Measurements from ENCODE around the gene KASH5. TPM values are rescaled to one million over a fixed set of nuclear protein-coding genes. Genes with fewer than 3 reads are reported as not detected.
"Not testable (repeated sequence)": the region's sequence is repeated elsewhere in the genome, so short reads cannot be mapped to it uniquely, and the experiment has no call there.

The KASH5 gene
- total and polyA plus RNA-seq, 11 donors = not detected

DNA sequence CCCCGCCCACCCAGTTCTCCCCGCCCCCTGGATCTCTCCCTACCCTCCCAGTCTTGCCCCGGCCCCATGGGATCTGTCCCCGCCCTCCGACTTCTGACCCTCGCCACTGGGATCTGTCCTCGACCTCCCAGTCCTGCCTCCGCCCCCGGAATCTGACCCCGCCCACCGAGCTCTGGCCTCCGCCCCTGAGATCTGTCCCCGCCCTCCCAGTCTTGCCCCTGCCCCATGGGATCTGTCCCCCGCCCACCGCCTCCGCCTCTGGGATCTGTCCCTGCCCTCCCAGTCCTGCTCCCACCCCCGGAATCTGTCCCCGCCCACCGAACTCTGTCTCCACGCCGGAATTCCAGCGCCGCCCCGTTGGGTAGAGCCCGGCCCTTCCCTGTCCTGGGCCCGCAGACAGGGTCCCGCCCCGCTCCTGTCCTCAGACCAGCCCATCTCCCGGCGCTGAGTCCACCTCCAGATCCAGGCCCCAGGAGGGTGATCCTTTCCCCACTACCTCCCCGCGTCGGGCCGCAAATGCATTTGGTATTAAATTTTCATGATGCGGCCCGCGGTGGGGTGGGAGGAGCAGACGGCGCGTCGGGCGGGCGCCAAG lies 54.8 kb downstream of the KASH5 start:
- H3K27ac ChIP-seq = peak overlapping the region; percentile 54 to 95 (median 88)
- 2 to 4% (median 2%) methylated on average over 27 to 43 of the region's 43 CpGs for WGBS, 4 donors
- intact Hi-C loops (cut with DNase I) = loop anchor here (1.0 to 10.0 kb wide), 13 partner anchors 8 to 234 kb away; partner anchors contain the start of genes DKKL1 (in 1 of the 10), PIH1D1 (in 1 of the 10) and PRMT1 (in 1 of the 10)
- peak overlapping the region; percentile 55 to 79 (median 69) for H3K4me3 ChIP-seq
- DNase-seq (peak; percentile 95 to 98 (median 97)), ATAC-seq (peak; percentile 61 to 84 (median 82))
- peaks cover 0 to 44% (median 32%) of the 10 kb centered on the region in 9 donors for H3K27me3 ChIP-seq
- peak in 1 of 2 donors; percentile 21 for TF ChIP-seq POLR2A (IDR thresholded peaks at IDR 0.05)
- TF ChIP-seq, protein P1, sequence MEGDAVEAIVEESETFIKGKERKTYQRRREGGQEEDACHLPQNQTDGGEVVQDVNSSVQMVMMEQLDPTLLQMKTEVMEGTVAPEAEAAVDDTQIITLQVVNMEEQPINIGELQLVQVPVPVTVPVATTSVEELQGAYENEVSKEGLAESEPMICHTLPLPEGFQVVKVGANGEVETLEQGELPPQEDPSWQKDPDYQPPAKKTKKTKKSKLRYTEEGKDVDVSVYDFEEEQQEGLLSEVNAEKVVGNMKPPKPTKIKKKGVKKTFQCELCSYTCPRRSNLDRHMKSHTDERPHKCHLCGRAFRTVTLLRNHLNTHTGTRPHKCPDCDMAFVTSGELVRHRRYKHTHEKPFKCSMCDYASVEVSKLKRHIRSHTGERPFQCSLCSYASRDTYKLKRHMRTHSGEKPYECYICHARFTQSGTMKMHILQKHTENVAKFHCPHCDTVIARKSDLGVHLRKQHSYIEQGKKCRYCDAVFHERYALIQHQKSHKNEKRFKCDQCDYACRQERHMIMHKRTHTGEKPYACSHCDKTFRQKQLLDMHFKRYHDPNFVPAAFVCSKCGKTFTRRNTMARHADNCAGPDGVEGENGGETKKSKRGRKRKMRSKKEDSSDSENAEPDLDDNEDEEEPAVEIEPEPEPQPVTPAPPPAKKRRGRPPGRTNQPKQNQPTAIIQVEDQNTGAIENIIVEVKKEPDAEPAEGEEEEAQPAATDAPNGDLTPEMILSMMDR (IDR thresholded peaks at IDR 0.05) = no peak
- H3K4me1 ChIP-seq = peaks cover 0 to 20% (median 2%) of the 10 kb centered on the region in 12 donors
- H3K9me3 ChIP-seq = no peaks in the 10 kb centered on the region
- H3K36me3 ChIP-seq = peaks cover 0 to 10% (median 3%) of the 10 kb centered on the region in 9 donors

DNA sequence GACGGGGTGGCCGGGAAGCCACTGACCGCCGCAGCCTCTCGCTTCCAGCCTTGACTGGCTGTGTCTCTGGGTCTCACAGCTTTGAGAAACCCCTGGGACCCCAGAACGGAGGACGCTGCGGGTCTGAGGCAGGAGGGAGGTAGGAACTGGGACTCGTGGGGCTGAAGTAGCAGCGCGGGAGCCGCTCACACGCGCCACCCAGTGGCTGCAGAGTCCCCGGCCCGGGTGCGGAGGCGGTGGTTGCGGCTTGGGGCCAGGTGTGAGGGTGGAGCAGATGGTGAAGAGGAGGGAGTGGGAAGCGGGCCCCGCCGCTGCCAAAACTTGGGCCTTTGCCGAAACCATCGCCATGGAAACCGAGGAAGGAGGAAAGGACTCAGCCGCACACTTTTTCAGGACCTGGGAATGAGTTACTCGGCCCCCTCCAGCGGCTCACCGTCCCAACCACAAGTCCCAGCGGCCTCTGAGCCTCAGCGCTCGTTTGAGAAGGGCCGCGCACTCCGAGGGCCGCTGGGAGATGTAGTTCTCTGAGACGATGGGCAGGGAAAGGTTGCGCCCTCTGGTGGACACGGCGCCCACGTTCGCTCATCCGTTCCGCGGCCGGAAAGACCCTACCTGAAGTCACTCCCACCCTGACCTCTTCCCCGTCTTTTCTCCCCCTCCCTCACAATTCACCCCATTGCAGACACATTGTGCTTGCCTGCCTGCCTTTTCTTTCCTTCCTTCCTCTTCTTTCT lies 55.5 kb downstream of the KASH5 start:
- H3K27ac ChIP-seq = peak overlapping the region; percentile 54 to 95 (median 88)
- peaks cover 0 to 17% (median 5%) of the 10 kb centered on the region in 9 donors for H3K36me3 ChIP-seq
- H3K4me3 ChIP-seq = peak overlapping the region; percentile 55 to 79 (median 69)
- intact Hi-C loops (cut with DNase I) = loop anchor here (1.0 to 10.0 kb wide), 12 partner anchors 8 to 234 kb away; partner anchors contain the start of genes DKKL1 (in 1 of the 10), PIH1D1 (in 1 of the 10) and PRMT1 (in 1 of the 10)
- TF ChIP-seq POLR2A (IDR thresholded peaks at IDR 0.05) = no peak
- TF ChIP-seq, protein P1 (IDR thresholded peaks at IDR 0.05) = peak; percentile 72 to 93 (median 80)
- 0% methylated on average over 21 to 47 of the region's 47 CpGs for WGBS, 4 donors
- ATAC-seq (peak; percentile 89 to 94 (median 90)), DNase-seq (peak; percentile 95 to 98 (median 95))
- H3K27me3 ChIP-seq = peaks cover 0 to 38% (median 26%) of the 10 kb centered on the region in 9 donors
- no peaks in the 10 kb centered on the region for H3K9me3 ChIP-seq
- H3K4me1 ChIP-seq = peaks cover 0 to 20% (median 2%) of the 10 kb centered on the region in 12 donors

DNA sequence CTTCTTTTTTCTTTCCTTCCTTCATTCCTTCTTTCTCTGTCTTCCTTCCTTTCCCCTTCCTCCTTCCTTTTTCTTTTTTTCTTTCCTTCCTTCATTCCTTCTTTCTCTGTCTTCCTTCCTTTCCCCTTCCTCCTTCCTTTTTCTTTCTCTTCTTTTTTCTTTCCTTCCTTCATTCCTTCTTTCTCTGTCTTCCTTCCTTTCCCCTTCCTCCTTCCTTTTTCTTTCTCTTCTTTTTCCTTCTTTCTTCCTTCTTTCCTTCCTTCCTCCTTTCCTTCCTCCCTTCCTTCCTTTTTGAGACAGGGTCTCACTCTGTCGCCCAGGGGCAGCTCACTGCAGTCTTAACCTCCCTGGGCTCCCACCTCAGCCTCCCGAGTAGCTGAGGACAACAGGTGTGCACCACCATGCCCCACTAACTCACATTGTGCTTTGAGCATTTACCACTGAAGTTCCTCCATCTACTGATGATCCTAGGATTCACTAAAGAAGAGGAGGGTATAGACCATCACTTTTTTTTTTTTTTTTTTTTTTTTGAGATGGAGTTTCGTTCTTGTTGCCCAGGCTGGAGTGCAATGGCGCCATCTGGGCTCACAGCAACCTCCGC lies 56.2 kb downstream of the KASH5 start:
- H3K4me3 ChIP-seq, H3K9me3 ChIP-seq, DNase-seq, H3K27ac ChIP-seq, ATAC-seq: not testable (repeated sequence)
- peaks cover 0 to 33% (median 20%) of the 10 kb centered on the region in 9 donors for H3K27me3 ChIP-seq
- H3K36me3 ChIP-seq = peaks cover 0 to 23% (median 7%) of the 10 kb centered on the region in 9 donors
- 57 to 65% (median 58%) methylated on average over 5 of the region's 5 CpGs for WGBS, 4 donors
- peaks cover 0 to 20% (median 2%) of the 10 kb centered on the region in 12 donors for H3K4me1 ChIP-seq
- intact Hi-C loops (cut with DNase I) = loop anchor here in 7 of 10 donors (5.0 to 10.0 kb wide), 5 partner anchors 52 to 222 kb away; no protein-coding TSS in a partner anchor

DNA sequence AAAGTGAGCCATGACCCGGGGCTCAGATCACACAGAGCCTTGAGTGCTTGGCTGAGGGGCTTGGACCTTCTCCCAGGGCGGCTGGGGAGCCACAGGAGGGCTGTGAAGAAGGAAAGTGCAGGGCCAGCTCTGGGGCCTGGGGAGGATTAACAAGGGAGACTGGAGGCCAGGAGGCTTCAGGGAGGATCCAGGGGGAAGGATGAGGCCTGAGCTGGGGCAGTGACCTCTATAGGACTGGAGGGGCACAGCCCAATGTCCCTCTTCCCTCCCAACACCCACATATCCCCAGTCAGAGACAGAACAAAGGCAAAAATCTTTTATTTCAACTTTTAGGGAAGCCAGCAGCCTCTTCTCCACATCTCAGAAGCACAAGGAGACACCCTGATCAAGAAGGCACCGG lies 57.9 kb downstream of the KASH5 start:
- Histone ChIP-seq H3K36me3 (peaks cover 0 to 25% (median 7%) of the 10 kb centered on the region in 9 donors), H3K4me3 (no peak overlapping the region), H3K9me3 (no peaks in the 10 kb centered on the region), H3K27ac (no peak overlapping the region), H3K27me3 (peaks cover 0 to 15% (median 4%) of the 10 kb centered on the region in 9 donors), H3K4me1 (peaks cover 0 to 19% (median 6%) of the 10 kb centered on the region in 12 donors)
- ATAC-seq (no peak), DNase-seq (no peak)
- WGBS, 4 donors = 83 to 86% (median 86%) methylated on average over 3 of the region's 3 CpGs
- intact Hi-C loops (cut with DNase I) = loop anchor here in 3 of 10 donors (10.0 kb wide), 2 partner anchors 181 to 221 kb away; no protein-coding TSS in a partner anchor
- TF ChIP-seq, protein P1 (IDR thresholded peaks at IDR 0.05) = no peak
- TF ChIP-seq POLR2A (IDR thresholded peaks at IDR 0.05) = no peak
